NCI-H2081 treated with DMSO at 0.1 percent for 48 hours (cell line): Measurements from ENCODE around the gene FBXL19.

ENCODE experiments used
- DNase-seq: peaks from one replicate; lab custom pipeline; 2025; lab: John Stamatoyannopoulos, UW

The FBXL19 gene

GRCh38 chr16:30966033-30966619, 42.8 kb downstream of the FBXL19 start:
- DNase-seq = no peak

GRCh38 chr16:30967795-30968194, 44.4 kb downstream of the FBXL19 start:
- DNase-seq = no peak

- no peak for DNase-seq
Observed at GRCh38 chr16:30969246-30969842, 46.0 kb downstream of the FBXL19 start.

- DNase-seq = no peak
Observed at GRCh38 chr16:30971298-30971697, 47.9 kb downstream of the FBXL19 start.

- DNase-seq = no peak
Observed at GRCh38 chr16:30972872-30973271, 49.5 kb downstream of the FBXL19 start.

- no peak for DNase-seq
Observed at GRCh38 chr16:30974348-30974747, 51.0 kb downstream of the FBXL19 start.

- DNase-seq = no peak
Observed at GRCh38 chr16:30976486-30976885, 53.1 kb downstream of the FBXL19 start.

- no peak for DNase-seq
Observed at GRCh38 chr16:30977502-30977901, 54.1 kb downstream of the FBXL19 start.

- no peak for DNase-seq
Observed at GRCh38 chr16:30979170-30980022, 56.0 kb downstream of the FBXL19 start.

GRCh38 chr16:30980023-30980371, 56.6 kb downstream of the FBXL19 start:
- no peak for DNase-seq

GRCh38 chr16:30980434-30980833, 57.1 kb downstream of the FBXL19 start:
- DNase-seq = no peak

- DNase-seq = no peak
Observed at GRCh38 chr16:30980959-30981358, 57.6 kb downstream of the FBXL19 start.

- no peak for DNase-seq
Observed at GRCh38 chr16:30982548-30983288, 59.3 kb downstream of the FBXL19 start.

- DNase-seq = no peak
Observed at GRCh38 chr16:30983289-30983889, 60.0 kb downstream of the FBXL19 start.

- no peak for DNase-seq
Observed at GRCh38 chr16:30983898-30984610, 60.7 kb downstream of the FBXL19 start.

GRCh38 chr16:30984669-30985400, 61.5 kb downstream of the FBXL19 start, which contains the start of gene HSD3B7:
TSS of gene HSD3B7 (plus strand) at chr16:30985207. CDS start at chr16:30985659, 452 bp downstream.
- no peak for DNase-seq

GRCh38 chr16:30985401-30986128, 62.2 kb downstream of the FBXL19 start:
- no peak for DNase-seq

GRCh38 chr16:30986129-30986991, 63.0 kb downstream of the FBXL19 start:
- DNase-seq = no peak

- no peak for DNase-seq
Observed at GRCh38 chr16:30987581-30988190, 64.3 kb downstream of the FBXL19 start.
